HepG2 (cell line): Measurements from ENCODE around the gene ZBTB46. TPM values are rescaled to one million over a fixed set of nuclear protein-coding genes. Genes with fewer than 3 reads are reported as not detected.
A peak's percentile ranks its signal among the peaks of the same experiment; 100 is the strongest.

Source experiments
- CBFB ChIP-seq: sonication (generic); formaldehyde crosslinking; IDR thresholded peaks from 2 replicates; pipeline ENCODE4 v1.4.0; 2020; ENCODE audit warnings: missing genetic modification reagents
- CREB1 ChIP-seq, 2 experiments: fragments of 450-650 bp in 1 of 2; IDR thresholded peaks; 2 replicates each; pipeline ENCODE4 v1.6.1; 2016 to 2017; ENCODE audit warnings: control low read depth in 1 of 2, mild to moderate bottlenecking in 1 of 2, missing compliant biosample characterization in 1 of 2, missing genetic modification characterization in 1 of 2
- KLF6 ChIP-seq: IDR thresholded peaks from 2 replicates; pipeline ENCODE4 v1.8.0; 2016; ENCODE audit warnings: missing biosample characterization, missing genetic modification reagents
- LBX2 ChIP-seq: sonication (generic); formaldehyde crosslinking; IDR thresholded peaks from 2 replicates; pipeline ENCODE4 v1.5.0; 2020; ENCODE audit warnings: missing genetic modification reagents, mild to moderate bottlenecking, borderline replicate concordance
- MXD1 ChIP-seq: sonication (generic); formaldehyde crosslinking; IDR thresholded peaks from 2 replicates; pipeline ENCODE4 v1.4.0; 2020; ENCODE audit warnings: mild to moderate bottlenecking, missing genetic modification reagents
- MXI1 ChIP-seq: IDR thresholded peaks from 3 replicates; pipeline ENCODE4 v1.6.1; 2012; ENCODE audit warnings: low read depth, low read length, inconsistent platforms, borderline replicate concordance
- POLR2A ChIP-seq, 2 experiments: IDR thresholded peaks; 2 replicates each; pipeline ENCODE4 v1.6.1; 2011; ENCODE audit warnings: low read depth in 2 of 2, low read length in 2 of 2, mild to moderate bottlenecking in 1 of 2, moderate library complexity in 1 of 2; ENCODE audit not compliant: insufficient read depth in 1 of 2
- RAD21 ChIP-seq: fragments of 450-650 bp; formaldehyde crosslinking; IDR thresholded peaks from 2 replicates; pipeline ENCODE4 v1.5.0; 2020; ENCODE audit warnings: mild to moderate bottlenecking
- SOX13 ChIP-seq, 3 experiments: fragments of 450-650 bp in 1 of 3; sonication (generic) in 1 of 3; formaldehyde crosslinking in 1 of 3; IDR thresholded peaks in 2 of 3; conservative IDR thresholded peaks in 1 of 3; 2 replicates each; pipeline versions ENCODE4 v1.5.0 to v1.6.1; 2016 to 2020; ENCODE audit warnings: antibody characterized with exemption in 1 of 3, mild to moderate bottlenecking in 1 of 3, missing compliant biosample characterization in 1 of 3, missing genetic modification reagents in 1 of 3, moderate library complexity in 1 of 3
- ZFP91 ChIP-seq: sonication (generic); formaldehyde crosslinking; IDR thresholded peaks from 2 replicates; pipeline ENCODE4 v1.9.0; 2022; ENCODE audit warnings: missing genetic modification reagents, mild to moderate bottlenecking, borderline replicate concordance
- ZNF275 ChIP-seq: sonication (generic); formaldehyde crosslinking; IDR thresholded peaks from 2 replicates; pipeline ENCODE4 v1.8.0; 2022; ENCODE audit warnings: missing genetic modification reagents, mild to moderate bottlenecking, inconsistent platforms, borderline replicate concordance
- ZNF597 ChIP-seq: sonication (generic); formaldehyde crosslinking; IDR thresholded peaks from 2 replicates; pipeline ENCODE4 v1.5.0; 2020; ENCODE audit warnings: missing genetic modification reagents
- ZNF646 ChIP-seq: sonication (generic); formaldehyde crosslinking; IDR thresholded peaks from 2 replicates; pipeline ENCODE4 v1.9.0; 2021; ENCODE audit warnings: mild to moderate bottlenecking, missing genetic modification reagents
- ZNF746 ChIP-seq: sonication (generic); formaldehyde crosslinking; IDR thresholded peaks from 2 replicates; pipeline ENCODE4 v1.8.0; 2022; ENCODE audit warnings: mild to moderate bottlenecking, missing genetic modification reagents
- polyA plus RNA-seq, 8 experiments: library from polyadenylated mRNA; depleted of rRNA in 3 of 8; stranded (reverse) in 7 of 8; unstranded in 1 of 8; fragments of >200 nt; fragmentation: Illumina TruSeq in 4 of 8; extraction: Trizol in 4 of 8; gene quantifications; 2 replicates each; pipeline versions ENCODE4 v1.2.1 to v1.2.3, GENCODE V29; 2011 to 2016; ENCODE audit warnings: low read depth in 4 of 8, missing spikeins in 1 of 8, mixed read lengths in 1 of 8; ENCODE audit not compliant: insufficient read depth in 1 of 8
- total RNA-seq, 5 experiments: library from RNA; depleted of rRNA; stranded (reverse); fragments of >200 nt; fragmentation: Illumina TruSeq; extraction: Trizol; gene quantifications; 2 replicates each; pipeline ENCODE4 v1.2.3, GENCODE V29; 2016; ENCODE audit warnings: low read depth in 1 of 5
- TF ChIP-seq, protein P1 (sequence below): sonication (generic); formaldehyde crosslinking; IDR thresholded peaks from 2 replicates; pipeline ENCODE4 v1.4.0; 2020; ENCODE audit warnings: mild to moderate bottlenecking, low read depth, missing genetic modification reagents

The ZBTB46 gene
- total and polyA plus RNA-seq, 2 of the 13 experiments (the other 11 are each of a cell fraction or from before 2014, with no cell fraction given) = 1.6 to 13.5 TPM

DNA sequence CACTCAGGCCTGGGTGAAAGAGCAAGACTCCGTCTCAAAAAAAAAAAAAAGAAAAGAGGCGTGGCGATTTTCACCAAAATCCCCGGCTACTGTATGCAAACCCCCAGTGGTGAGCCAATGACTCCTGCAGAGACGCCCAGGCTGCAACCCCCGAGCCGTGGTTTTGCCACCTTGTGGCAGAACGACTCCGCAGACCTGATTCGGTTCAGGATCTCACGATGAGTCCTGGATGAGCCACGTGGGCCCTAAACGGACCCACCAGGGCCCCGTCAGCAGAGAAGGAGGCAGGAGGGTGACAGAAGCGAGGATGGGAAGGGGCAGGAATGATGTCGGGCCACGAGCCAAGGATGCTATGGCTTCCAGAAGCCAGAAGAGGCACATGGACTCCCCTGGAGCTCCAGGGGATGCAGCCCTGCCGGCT lies 49.0 kb downstream of the ZBTB46 start (continued):
- TF ChIP-seq MXI1 = no peak
- no peak for TF ChIP-seq KLF6 (CRISPR knock-in tag)
- no peak for TF ChIP-seq SOX13 (IDR thresholded peaks at IDR 0.05)
- TF ChIP-seq SOX13 (CRISPR knock-in tag; conservative IDR thresholded peaks at IDR 0.05 in 1 of 2, IDR thresholded peaks at IDR 0.05 in 1 of 2) = no peak
- no peak for TF ChIP-seq ZNF646 (CRISPR knock-in tag)
- no peak for TF ChIP-seq ZNF275 (CRISPR knock-in tag)
- TF ChIP-seq CBFB (CRISPR knock-in tag) = 0 out of 2 replicates have a peak, but pooled peaks have one; percentile 23
- peak; percentile 30; the same call in 1 of the 2 replicates for TF ChIP-seq ZFP91 (CRISPR knock-in tag)
- peak; percentile 66; the same call in 1 of the 2 replicates for TF ChIP-seq RAD21 (CRISPR knock-in tag)
- TF ChIP-seq CREB1 (IDR thresholded peaks at IDR 0.05) = no peak
- TF ChIP-seq CREB1 (CRISPR knock-in tag; IDR thresholded peaks at IDR 0.05) = no peak
- TF ChIP-seq POLR2A (IDR thresholded peaks at IDR 0.05; ENCODE audit: insufficient read depth in 1 of 2, low read depth in 2 of 2, low read length in 2 of 2) = no peak
- TF ChIP-seq ZNF597 (CRISPR knock-in tag) = no peak
- TF ChIP-seq MXD1 (CRISPR knock-in tag) = 0 out of 2 replicates have a peak, but pooled peaks have one; percentile 41
- no peak for TF ChIP-seq LBX2 (CRISPR knock-in tag)
- TF ChIP-seq ZNF746 (CRISPR knock-in tag) = no peak
- TF ChIP-seq, protein P1, sequence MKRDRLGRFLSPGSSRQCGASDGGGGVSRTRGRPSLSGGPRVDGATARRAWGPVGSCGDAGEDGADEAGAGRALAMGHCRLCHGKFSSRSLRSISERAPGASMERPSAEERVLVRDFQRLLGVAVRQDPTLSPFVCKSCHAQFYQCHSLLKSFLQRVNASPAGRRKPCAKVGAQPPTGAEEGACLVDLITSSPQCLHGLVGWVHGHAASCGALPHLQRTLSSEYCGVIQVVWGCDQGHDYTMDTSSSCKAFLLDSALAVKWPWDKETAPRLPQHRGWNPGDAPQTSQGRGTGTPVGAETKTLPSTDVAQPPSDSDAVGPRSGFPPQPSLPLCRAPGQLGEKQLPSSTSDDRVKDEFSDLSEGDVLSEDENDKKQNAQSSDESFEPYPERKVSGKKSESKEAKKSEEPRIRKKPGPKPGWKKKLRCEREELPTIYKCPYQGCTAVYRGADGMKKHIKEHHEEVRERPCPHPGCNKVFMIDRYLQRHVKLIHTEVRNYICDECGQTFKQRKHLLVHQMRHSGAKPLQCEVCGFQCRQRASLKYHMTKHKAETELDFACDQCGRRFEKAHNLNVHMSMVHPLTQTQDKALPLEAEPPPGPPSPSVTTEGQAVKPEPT (CRISPR knock-in tag) = no peak
